Activated CD8-positive, alpha-beta memory T cell treated with anti-CD3 and anti-CD28 coated beads, Interleukin-2, amount 10 ng/mL, durations not matched to agents 7 days and 5 days (primary cell): ENCODE results near the gene PIP. TPM values are rescaled to one million over a fixed set of nuclear protein-coding genes. Genes with fewer than 3 reads are reported as not detected.
"Not testable (repeated sequence)": the region's sequence is repeated elsewhere in the genome, so short reads cannot be mapped to it uniquely, and the experiment has no call there.

Source experiments
- ATAC-seq: fragments of 150-1000 bp; cut with Tn5 transposase; one replicate; pipeline ENCODE4 v1.10.0; 2021; ENCODE audit warnings: moderate library complexity
- CTCF ChIA-PET: fragments of 350-600 bp; sonication (Branson Sonifier 250); formaldehyde crosslinking; loops from one replicate; lab custom pipeline; 2021; ENCODE audit warnings: antibody characterized with exemption; lab: Charles Lee
- DNase-seq: peaks from one replicate; pipeline ENCODE4 v3.0.0-alpha.2; 2020
- H3K27ac Mint-ChIP-seq: one replicate; pipeline ENCODE4 v1.8.0; 2021; ENCODE audit warnings: mild to moderate bottlenecking, mixed read lengths
- H3K27me3 Mint-ChIP-seq: one replicate; pipeline ENCODE4 v1.8.0; 2021; ENCODE audit warnings: mixed read lengths
- H3K36me3 Mint-ChIP-seq: one replicate; pipeline ENCODE4 v1.8.0; 2021; ENCODE audit warnings: mild to moderate bottlenecking, mixed read lengths
- H3K4me1 Mint-ChIP-seq: one replicate; pipeline ENCODE4 v1.8.0; 2021; ENCODE audit warnings: mixed read lengths
- H3K4me3 Mint-ChIP-seq: one replicate; pipeline ENCODE4 v1.8.0; 2021; ENCODE audit warnings: mild to moderate bottlenecking, moderate library complexity, mixed read lengths
- H3K9me3 Mint-ChIP-seq: one replicate; pipeline ENCODE4 v1.8.0; 2022; ENCODE audit warnings: low read depth, mixed read lengths
- total RNA-seq, 2 experiments: library from RNA; stranded (reverse); gene quantifications; one replicate each; pipeline ENCODE4 v1.2.3, GENCODE V29; 2021

The PIP gene, protein sequence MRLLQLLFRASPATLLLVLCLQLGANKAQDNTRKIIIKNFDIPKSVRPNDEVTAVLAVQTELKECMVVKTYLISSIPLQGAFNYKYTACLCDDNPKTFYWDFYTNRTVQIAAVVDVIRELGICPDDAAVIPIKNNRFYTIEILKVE
- not detected for total RNA-seq

DNA sequence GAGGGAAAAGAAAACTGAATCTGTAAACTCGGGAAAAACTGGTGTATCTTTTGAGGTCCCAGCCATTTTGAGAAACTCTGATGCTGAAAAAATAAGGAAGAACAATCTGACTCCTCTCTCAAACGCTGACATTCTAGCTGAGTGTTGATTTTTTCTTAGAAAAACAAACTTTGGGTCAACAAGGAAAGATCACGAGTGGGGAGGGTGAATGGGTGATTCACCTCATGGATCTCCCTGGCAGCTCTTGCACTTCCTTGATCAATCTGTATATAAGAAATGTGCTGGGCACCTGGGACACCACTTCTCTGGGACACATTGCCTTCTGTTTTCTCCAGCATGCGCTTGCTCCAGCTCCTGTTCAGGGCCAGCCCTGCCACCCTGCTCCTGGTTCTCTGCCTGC lies at the start of gene PIP:
TSS of gene PIP (plus strand) at position 297 of the 400 bp plus-strand sequence. CDS start at position 337, 40 bp downstream.
- Mint-ChIP-seq H3K27me3 (peaks cover 7% of the 10 kb centered on the region), H3K9me3 (no peaks in the 10 kb centered on the region), H3K4me1 (no peaks in the 10 kb centered on the region), H3K36me3 (no peaks in the 10 kb centered on the region), H3K27ac (no peak within 1 kb of the TSS), H3K4me3 (no peak within 1 kb of the TSS)
- DNase-seq (no peak), ATAC-seq (no peak)
- CTCF ChIA-PET: no interaction called here

DNA sequence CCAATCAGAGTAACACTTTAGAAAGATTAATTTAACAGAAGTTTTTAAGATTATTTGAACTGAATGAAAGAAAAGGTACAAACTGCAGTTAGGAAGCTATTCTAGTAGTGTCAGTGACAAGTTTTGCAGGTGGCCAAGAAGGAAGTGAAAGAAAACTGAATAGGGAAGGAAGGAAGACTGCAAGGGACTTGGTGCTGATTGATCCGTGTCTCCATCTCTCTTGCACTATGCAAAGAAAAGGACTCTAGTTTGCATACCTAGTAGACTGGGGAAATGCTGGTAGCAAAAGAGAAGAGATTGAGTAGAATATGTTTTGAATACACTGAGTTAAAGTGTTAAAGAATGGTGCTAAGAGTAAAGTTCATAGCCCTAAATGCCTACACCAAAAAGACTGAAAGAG lies 46.8 kb upstream of the PIP start:
- H3K4me1 Mint-ChIP-seq: no peaks in the 10 kb centered on the region
- H3K36me3 Mint-ChIP-seq: no peaks in the 10 kb centered on the region
- H3K9me3 Mint-ChIP-seq: no peaks in the 10 kb centered on the region
- ATAC-seq: no peak
- DNase-seq: no peak
- CTCF ChIA-PET: interaction anchor here (1.4 kb wide), 1 partner anchor 130 kb away, joined by 3 read pairs; no protein-coding TSS in a partner anchor
- H3K27ac Mint-ChIP-seq: no peak overlapping the region
- H3K27me3 Mint-ChIP-seq: peaks cover 3% of the 10 kb centered on the region
- H3K4me3 Mint-ChIP-seq: no peak overlapping the region

DNA sequence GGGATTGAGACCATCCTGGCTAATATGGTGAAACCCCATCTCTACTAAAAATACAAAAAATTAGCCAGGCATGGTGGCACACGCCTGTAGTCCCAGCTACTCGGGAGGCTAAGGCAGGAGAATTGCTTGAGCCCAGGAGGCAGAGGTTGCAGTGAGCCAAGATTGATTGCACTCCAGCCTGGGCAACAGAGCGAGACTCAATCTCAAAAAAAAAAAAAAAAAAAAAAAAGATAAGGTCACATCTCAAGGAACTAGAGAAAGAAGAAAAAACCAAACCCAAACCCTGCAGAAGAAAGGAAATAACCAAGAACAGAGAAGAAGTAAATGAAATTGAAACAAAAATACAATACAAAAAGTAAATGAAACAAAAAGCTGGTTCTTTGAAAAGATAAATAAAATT lies 46.3 kb upstream of the PIP start:
- ATAC-seq, H3K27me3 Mint-ChIP-seq, H3K27ac Mint-ChIP-seq, DNase-seq, H3K4me3 Mint-ChIP-seq, H3K36me3 Mint-ChIP-seq, H3K4me1 Mint-ChIP-seq, H3K9me3 Mint-ChIP-seq: not testable (repeated sequence)
- CTCF ChIA-PET: interaction anchor here (1.4 kb wide), 1 partner anchor 129 kb away, joined by 3 read pairs; no protein-coding TSS in a partner anchor

DNA sequence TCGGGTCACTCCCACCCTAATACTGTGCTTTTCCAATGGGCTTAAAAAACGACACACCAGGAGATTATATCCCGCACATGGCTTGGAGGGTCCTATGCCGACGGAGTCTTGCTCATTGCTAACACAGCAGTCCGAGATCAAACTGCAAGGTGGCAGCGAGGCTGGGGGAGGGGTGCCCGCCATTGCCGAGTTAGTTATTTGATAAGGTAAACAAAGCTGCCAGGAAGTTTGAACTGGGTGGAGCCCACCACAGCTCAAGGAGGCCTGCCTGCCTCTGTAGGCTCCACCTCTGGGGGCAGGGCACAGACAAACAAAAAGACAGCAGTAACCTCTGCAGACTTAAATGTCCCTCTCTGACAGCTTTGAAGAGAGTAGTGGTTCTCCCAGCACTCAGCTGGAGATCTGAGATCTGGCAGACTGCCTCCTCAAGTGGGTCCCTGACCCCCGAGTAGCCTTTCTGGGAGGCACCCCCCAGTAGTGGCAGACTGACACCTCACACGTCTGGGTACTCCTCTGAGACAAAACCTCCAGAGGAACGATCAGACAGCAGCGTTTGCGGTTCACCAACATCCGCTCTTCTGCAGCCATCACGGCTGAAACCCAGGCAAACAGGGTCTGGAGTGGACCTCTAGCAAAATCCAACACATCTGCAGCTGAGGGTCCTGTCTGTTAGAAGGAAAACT lies 43.2 kb upstream of the PIP start:
- H3K4me3 Mint-ChIP-seq, H3K36me3 Mint-ChIP-seq, CTCF ChIA-PET, DNase-seq, H3K27me3 Mint-ChIP-seq, H3K27ac Mint-ChIP-seq, H3K9me3 Mint-ChIP-seq, H3K4me1 Mint-ChIP-seq, ATAC-seq: not testable (repeated sequence)

DNA sequence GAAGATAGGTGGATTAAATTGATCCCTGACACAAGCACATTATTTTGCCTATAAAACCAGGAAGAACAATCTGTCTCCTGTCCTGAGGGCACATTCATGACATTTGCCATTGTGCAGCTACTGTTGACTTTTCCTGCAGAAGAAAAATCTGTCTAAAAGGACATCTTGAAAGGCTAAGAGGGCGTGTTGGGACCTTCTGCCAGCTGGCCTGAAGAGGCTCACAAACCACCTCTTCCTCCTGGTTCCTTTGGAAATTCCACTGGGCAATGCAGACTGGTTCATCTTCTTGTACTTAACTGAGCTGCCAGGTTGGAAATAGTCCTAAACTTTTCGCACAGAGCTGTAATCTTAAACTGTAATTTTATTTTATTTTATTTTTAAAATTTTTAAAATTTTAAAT lies 35.7 kb upstream of the PIP start:
- Mint-ChIP-seq H3K36me3 (no peaks in the 10 kb centered on the region), H3K9me3 (peaks cover 4% of the 10 kb centered on the region), H3K4me3 (no peak overlapping the region), H3K27ac (no peak overlapping the region), H3K27me3 (no peaks in the 10 kb centered on the region), H3K4me1 (no peaks in the 10 kb centered on the region)
- ATAC-seq: no peak
- DNase-seq: no peak
- CTCF ChIA-PET: no interaction called here

DNA sequence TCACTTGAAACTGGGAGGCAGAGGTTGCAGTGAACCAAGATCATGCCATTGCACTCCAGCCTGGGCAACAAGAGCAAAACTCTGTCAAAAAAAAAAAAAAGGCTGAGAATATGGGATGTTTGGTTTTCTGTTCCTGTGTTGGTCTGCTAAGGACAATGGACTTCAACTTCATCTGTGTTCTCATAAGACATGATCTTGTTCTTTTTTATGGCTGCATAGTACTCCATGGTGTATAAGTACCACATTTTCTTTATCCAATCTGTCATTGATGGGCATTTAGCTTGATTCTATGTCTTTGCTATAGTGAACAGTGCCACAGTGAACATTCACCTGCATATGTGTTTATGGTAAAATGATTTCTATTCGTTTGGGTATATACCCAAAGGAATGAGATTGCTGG lies 32.3 kb upstream of the PIP start:
- not testable (repeated sequence) for H3K9me3 Mint-ChIP-seq, DNase-seq, H3K27me3 Mint-ChIP-seq, H3K4me1 Mint-ChIP-seq, H3K27ac Mint-ChIP-seq, H3K4me3 Mint-ChIP-seq, H3K36me3 Mint-ChIP-seq, ATAC-seq
- CTCF ChIA-PET: interaction anchor here (1.0 kb wide), 1 partner anchor 116 kb away, joined by 3 read pairs; no protein-coding TSS in a partner anchor

DNA sequence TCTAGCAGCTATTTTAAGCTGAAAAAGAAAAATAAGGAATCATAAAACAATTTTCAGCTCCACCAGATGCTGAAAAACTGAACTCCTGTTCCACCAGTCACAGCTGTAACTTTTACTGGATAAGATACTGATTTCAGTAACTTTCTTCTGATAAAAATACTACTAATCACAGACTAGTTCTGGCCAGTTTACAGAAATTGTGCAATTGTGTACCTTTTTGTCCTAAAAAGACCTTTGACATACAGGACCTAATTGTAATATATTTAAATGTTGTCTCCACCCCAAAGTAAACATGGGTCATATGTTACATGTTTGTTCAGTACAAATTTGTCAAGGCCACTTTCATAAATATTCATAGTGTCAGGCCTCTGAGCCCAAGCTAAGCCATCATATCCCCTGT lies 27.1 kb upstream of the PIP start:
- DNase-seq (no peak), ATAC-seq (no peak)
- no peak overlapping the region for H3K4me3 Mint-ChIP-seq
- H3K36me3 Mint-ChIP-seq: no peaks in the 10 kb centered on the region
- no peaks in the 10 kb centered on the region for H3K27me3 Mint-ChIP-seq
- no peak overlapping the region for H3K27ac Mint-ChIP-seq
- CTCF ChIA-PET: no interaction called here
- H3K9me3 Mint-ChIP-seq: peaks cover 2% of the 10 kb centered on the region
- H3K4me1 Mint-ChIP-seq: no peaks in the 10 kb centered on the region

DNA sequence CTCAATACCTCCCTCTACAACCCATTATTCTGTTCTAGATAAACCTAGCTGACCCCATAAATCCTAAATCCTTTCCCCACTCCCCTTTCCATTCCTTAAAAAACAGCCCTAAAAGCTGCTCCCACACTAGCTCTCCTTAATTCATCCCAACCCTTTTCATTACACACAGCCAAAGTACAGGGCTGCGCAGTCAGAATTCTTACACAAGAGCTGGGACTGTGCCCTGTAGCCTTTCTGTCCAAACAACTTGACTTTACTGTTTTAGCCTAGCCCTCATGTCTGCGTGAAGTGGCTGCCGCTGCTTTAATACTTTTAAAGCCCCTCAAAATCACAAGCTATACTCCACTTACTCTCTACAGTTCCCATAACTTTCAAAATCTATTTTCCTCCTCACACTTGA lies 23.9 kb upstream of the PIP start:
- H3K27ac Mint-ChIP-seq, H3K27me3 Mint-ChIP-seq, CTCF ChIA-PET, H3K9me3 Mint-ChIP-seq, DNase-seq, H3K36me3 Mint-ChIP-seq, H3K4me3 Mint-ChIP-seq, ATAC-seq, H3K4me1 Mint-ChIP-seq: not testable (repeated sequence)

DNA sequence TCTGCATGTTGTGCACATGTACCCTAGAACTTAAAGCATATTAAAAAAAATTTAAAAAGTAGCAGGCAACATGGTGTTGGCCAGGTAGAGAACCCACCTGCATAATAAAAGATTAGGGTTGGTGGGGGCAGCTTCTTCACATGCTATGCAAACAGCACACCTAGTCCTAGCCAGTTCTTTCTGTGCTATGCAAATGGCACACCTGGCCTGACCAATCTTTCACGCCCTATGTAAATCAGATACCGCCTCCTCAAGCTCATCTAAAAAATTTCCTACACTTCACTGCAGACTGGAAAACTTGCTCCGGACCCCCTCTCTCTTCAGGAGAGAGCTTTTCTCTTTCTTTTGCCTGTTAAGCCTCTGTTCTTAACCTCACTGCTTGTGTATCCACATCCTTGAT lies 14.5 kb upstream of the PIP start:
- H3K27me3 Mint-ChIP-seq: no peaks in the 10 kb centered on the region
- H3K4me3 Mint-ChIP-seq: no peak overlapping the region
- no peak overlapping the region for H3K27ac Mint-ChIP-seq
- DNase-seq (no peak), ATAC-seq (no peak)
- H3K36me3 Mint-ChIP-seq: peaks cover 1% of the 10 kb centered on the region
- no peaks in the 10 kb centered on the region for H3K4me1 Mint-ChIP-seq
- CTCF ChIA-PET: interaction anchor here (1.1 kb wide), 1 partner anchor 98 kb away, joined by 3 read pairs; no protein-coding TSS in a partner anchor
- peaks cover 2% of the 10 kb centered on the region for H3K9me3 Mint-ChIP-seq

DNA sequence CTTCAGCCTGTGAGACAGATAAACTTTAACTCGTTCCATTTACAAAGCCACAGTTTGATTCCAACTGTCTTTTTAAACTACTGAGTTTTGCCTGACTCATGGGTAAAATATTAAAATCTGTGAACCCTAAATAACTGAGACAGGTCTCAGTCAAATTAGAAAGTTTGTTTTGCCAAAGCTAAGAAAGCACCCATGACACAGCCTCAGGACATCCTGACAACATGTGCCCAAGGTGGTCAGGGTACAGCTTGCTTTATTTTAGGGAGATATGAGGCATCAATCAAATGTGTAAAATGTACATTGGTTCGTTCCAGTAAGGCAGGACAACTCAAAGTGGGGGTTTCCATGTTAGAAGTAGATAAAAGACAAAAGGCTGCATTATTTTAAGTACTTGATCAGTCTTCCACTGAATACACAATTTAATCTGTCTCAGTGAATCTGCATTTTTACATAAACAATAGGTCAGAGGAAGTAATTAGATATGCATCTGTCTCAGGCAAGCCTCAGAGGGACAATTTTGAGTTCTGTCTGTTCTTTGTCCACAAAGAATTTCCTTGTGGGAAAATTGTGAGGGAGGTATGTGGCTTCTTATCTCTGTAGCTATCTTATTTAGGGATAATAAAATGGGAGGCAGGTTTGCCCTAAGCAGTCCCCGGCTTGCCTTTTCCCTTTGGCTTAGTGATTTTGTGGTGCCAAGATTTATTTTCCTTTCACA lies 11.0 kb upstream of the PIP start:
- Mint-ChIP-seq H3K27me3 (no peaks in the 10 kb centered on the region), H3K4me1 (no peaks in the 10 kb centered on the region), H3K27ac (no peak overlapping the region), H3K36me3 (no peaks in the 10 kb centered on the region), H3K9me3 (peaks cover 5% of the 10 kb centered on the region), H3K4me3 (no peak overlapping the region)
- no peak for ATAC-seq
- CTCF ChIA-PET: no interaction called here
- no peak for DNase-seq

DNA sequence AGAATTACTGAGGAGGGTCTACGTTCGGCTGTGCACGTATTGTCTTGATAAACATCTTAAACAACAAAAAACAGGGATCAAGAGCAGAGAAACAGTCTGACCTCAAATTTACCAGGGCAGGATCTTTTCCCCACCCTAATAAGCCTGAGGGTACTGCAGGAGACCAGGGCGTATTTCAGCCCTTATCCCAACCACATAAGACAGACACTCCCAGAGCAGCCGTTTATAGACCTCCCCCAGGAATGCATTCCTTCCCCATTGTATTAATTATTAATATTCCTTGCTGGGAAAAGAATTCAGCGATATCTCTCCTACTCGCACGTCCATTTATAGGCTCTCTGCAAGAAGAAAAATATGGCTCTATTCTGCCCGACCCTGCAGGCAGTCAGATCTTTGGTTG lies 8.6 kb upstream of the PIP start:
- H3K4me3 Mint-ChIP-seq, H3K4me1 Mint-ChIP-seq, ATAC-seq, DNase-seq, CTCF ChIA-PET, H3K27ac Mint-ChIP-seq, H3K9me3 Mint-ChIP-seq, H3K27me3 Mint-ChIP-seq, H3K36me3 Mint-ChIP-seq: not testable (repeated sequence)

DNA sequence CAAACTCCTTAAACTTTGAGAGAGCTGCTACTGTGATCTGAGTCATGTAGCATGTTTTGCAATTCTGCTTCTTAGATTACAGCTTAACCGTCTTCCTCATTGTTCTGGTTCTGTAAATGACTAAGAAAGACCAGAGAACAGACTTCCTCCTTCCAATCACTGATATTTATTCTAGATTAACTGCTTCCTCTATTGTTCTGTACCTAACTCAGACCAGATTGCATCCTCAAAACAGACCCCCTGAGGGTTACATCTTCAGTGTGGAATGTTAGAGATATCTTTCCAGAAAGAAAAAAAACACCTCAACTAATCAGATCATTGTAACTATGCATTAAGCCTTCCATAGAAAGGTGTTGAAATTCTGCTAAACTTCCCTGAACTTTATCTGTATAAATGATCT lies 5.7 kb upstream of the PIP start:
- Mint-ChIP-seq H3K27me3 (peaks cover 6% of the 10 kb centered on the region), H3K27ac (no peak overlapping the region), H3K9me3 (peaks cover 3% of the 10 kb centered on the region), H3K4me1 (peaks cover 2% of the 10 kb centered on the region), H3K4me3 (no peak overlapping the region), H3K36me3 (no peaks in the 10 kb centered on the region)
- CTCF ChIA-PET: no interaction called here
- DNase-seq (no peak), ATAC-seq (no peak)

DNA sequence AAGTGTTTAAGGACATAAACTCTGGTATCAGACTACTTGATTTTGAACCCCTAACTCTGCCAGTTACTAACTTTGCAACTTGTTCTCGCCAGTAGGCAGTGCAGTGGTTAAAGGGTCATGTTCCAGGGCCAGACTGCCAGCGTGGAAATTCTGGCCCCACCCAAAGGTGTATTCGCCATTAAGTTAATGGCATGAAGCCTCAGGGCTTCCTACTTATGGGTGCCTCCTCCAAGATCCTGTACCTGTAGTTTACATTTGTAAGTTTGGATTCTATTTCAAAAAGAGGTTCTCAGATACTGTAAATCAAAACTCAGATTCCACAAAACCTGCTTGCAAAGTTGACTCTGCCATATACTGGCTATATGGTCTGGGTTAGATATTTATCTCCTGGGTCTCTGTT lies 2.8 kb upstream of the PIP start:
- H3K27me3 Mint-ChIP-seq: peaks cover 6% of the 10 kb centered on the region
- CTCF ChIA-PET: no interaction called here
- H3K9me3 Mint-ChIP-seq: no peaks in the 10 kb centered on the region
- DNase-seq (no peak), ATAC-seq (no peak)
- peaks cover 2% of the 10 kb centered on the region for H3K4me1 Mint-ChIP-seq
- H3K4me3 Mint-ChIP-seq: no peak overlapping the region
- H3K36me3 Mint-ChIP-seq: no peaks in the 10 kb centered on the region
- H3K27ac Mint-ChIP-seq: no peak overlapping the region

DNA sequence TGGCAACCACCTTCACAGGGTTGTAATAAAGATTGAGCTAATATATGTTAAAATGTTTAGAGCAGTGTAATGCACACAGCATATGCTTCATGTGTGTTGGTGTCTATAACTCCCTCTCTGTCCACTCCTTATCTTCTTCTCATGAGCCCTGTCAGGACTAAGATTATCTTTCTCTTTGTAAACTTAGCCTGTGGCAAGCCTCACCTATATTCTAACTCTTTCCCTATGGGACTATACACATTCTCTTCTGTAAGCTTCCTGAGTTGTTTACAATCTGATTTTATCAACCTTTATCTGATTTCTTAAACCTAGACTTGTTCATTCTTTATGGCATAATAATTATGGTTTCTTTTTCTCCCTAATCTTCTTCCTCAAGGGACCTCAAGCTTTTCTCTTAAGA lies 2.4 kb upstream of the PIP start:
- H3K9me3 Mint-ChIP-seq: no peaks in the 10 kb centered on the region
- H3K36me3 Mint-ChIP-seq: no peaks in the 10 kb centered on the region
- H3K4me1 Mint-ChIP-seq: peaks cover 2% of the 10 kb centered on the region
- CTCF ChIA-PET: no interaction called here
- H3K4me3 Mint-ChIP-seq: no peak overlapping the region
- peaks cover 6% of the 10 kb centered on the region for H3K27me3 Mint-ChIP-seq
- no peak for DNase-seq
- H3K27ac Mint-ChIP-seq: no peak overlapping the region
- no peak for ATAC-seq
